DMS79 (cell line): ENCODE data around the gene ELFN2.
"Not testable (repeated sequence)": the region's sequence is repeated elsewhere in the genome, so short reads cannot be mapped to it uniquely, and the experiment has no call there.

Experiments
- DNase-seq: peaks from one replicate; lab custom pipeline; 2025; lab: John Stamatoyannopoulos, UW

The ELFN2 gene, protein sequence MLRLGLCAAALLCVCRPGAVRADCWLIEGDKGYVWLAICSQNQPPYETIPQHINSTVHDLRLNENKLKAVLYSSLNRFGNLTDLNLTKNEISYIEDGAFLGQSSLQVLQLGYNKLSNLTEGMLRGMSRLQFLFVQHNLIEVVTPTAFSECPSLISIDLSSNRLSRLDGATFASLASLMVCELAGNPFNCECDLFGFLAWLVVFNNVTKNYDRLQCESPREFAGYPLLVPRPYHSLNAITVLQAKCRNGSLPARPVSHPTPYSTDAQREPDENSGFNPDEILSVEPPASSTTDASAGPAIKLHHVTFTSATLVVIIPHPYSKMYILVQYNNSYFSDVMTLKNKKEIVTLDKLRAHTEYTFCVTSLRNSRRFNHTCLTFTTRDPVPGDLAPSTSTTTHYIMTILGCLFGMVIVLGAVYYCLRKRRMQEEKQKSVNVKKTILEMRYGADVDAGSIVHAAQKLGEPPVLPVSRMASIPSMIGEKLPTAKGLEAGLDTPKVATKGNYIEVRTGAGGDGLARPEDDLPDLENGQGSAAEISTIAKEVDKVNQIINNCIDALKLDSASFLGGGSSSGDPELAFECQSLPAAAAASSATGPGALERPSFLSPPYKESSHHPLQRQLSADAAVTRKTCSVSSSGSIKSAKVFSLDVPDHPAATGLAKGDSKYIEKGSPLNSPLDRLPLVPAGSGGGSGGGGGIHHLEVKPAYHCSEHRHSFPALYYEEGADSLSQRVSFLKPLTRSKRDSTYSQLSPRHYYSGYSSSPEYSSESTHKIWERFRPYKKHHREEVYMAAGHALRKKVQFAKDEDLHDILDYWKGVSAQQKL

DNA sequence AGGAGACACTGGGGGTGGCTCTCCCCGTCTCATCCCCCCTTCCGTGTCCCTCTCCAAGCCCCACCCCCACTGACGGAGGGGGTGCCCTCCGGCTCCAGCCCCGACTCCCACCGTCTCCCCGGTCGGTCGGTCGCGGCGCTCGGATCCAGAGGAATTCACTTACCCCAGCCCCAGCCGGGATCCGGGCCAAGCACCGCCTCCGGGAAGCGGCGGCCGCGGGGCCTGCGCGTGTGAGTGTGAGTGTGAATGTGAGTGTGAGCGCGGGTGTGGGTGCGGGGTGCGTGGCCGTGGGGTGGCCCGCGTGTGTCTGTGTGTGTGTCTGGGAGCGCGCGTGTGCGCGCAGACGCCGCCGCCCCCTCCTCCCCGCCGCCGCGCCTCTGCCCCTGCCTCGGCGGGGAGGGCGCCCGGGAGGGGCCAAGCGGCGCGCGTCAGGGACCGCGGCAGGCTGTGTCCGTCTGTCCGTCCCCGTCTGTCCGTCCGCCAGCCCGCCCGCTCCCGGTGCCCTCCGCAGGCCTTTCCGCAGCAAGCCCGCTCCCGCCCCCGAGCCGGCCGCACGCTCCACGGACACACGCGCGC is at the start of gene ELFN2:
Gene ELFN2, minus strand, starts transcription at position 345 of the 576 bp plus-strand sequence. CDS start 51,945 bp downstream, outside the sequence.
- no peak for DNase-seq

DNA sequence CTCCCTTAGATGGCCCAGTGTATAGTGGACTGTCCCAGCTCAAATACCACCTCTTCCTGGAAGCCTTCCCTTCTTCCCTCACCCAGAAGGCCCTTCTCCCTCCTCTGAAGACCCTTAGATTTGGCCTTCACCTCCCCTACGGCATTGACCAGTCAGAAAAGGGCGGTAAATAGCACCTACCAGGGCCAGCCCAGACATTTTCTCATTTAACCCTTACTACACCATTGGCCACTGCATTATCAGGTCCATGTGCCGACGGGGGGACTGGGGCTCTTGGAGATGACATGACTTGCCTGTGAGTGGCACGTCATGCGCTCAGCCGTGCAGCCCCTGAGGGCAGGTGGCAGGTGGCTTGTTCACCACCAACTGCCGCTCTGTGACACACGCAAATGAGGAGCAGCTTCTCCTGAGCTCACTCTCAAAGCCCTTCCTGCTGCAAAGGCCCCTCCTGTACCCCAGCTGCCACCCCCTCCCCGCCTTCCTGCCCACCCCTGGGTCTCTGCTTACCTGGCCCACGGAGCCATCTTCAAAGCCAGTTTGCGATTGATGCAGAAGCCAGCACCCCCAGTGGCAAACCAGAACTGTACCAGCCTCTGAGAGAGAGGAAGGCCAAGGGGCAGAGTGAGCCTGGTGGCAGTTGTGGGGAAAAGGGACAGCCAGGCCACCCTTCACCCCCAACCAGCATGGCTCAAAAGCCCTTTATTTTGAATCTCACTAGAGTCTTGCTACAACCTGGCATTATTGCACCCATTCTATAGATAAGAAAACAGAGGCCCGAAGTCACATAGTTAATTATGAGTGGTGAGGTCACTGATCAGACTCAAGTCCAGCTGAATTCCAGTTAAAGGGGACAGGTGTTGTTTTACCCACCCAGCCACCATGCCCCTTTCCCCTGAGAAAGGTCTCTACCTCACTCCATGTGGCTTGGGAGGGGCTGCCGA is 49.4 kb upstream of the ELFN2 start:
- DNase-seq = no peak

DNA sequence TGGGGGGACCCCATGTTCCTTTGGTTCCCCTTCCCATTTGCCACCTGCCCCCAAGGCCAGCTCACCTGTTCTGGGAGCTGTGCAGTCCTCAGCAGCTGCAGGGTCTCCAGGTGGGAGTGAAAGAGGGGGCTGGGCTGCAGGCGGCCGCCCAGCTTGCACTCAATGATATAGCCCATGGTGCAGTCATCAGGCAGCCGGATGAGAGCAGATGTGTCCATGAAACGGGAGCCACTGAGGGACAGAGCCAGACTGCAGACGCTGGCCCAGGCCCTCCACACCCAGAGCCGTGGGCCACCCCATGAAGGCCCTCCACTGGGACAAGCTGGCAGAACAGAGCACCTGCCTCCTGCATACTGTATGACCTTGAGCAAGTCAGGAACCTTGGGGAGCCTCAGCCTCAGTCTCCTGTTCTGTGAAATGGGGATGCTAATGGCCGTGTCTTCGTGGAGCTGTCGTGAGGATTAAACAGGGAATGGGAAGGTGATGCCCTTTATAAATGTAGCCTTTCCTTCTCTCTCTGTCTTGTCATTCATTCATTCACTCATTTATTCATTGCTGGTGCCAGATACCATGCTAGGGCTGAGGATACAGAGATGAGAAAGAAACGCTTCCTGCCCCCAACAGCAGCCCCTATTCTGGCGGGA is 47.3 kb upstream of the ELFN2 start:
- no peak for DNase-seq

DNA sequence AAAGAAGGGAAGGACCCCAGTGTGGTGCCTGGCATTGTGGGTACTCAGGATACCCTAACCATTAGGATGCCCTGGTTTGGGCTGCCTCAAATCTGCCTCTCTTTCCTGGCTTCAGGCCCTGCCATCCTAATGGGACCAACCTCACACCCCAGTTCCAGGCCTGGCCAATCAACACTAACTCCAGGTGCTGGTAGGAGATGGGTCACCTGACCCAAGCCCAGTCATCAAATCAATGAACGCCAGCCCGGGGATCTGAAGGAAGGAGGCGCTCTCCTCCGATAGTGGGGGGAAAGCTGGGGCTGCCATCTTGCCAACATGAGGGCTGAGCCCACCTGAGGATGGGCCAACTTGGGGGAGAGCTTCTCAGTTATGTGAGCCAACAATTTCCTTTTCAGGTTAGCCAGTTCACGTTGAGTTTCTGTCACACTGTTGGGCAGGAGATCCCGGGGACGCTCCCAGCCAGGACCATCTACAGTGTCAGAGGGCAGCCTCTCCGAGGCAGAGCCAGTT is 46.2 kb upstream of the ELFN2 start:
- no peak for DNase-seq

DNA sequence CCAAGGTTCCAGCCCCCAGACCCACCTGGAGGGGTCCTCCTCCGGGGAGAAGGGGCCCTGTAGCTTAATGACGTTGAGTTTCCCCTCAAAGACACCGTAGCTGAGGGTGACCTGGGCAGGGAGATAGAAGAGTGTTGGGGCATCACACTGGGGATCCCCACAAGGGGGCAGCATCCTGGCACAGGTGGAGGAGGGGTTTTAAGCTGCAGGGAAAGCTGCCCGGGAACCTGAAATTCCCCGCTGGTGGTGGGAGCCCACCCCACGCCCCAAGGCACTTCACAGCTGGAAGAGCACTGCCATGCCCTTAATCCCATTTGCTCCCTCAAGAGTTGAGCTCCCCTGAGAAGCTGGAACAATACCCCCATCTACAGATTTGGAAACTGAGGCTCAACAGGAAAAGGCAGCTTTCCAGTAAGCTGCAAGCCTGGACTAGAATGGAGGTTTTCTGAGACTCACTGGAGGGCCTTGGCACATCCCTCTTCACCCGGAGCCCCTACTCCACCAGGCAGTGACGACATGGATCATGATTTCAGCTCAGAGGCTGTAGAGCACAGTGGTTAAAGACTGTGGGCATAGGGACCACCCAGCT is 45.2 kb upstream of the ELFN2 start:
- no peak for DNase-seq

DNA sequence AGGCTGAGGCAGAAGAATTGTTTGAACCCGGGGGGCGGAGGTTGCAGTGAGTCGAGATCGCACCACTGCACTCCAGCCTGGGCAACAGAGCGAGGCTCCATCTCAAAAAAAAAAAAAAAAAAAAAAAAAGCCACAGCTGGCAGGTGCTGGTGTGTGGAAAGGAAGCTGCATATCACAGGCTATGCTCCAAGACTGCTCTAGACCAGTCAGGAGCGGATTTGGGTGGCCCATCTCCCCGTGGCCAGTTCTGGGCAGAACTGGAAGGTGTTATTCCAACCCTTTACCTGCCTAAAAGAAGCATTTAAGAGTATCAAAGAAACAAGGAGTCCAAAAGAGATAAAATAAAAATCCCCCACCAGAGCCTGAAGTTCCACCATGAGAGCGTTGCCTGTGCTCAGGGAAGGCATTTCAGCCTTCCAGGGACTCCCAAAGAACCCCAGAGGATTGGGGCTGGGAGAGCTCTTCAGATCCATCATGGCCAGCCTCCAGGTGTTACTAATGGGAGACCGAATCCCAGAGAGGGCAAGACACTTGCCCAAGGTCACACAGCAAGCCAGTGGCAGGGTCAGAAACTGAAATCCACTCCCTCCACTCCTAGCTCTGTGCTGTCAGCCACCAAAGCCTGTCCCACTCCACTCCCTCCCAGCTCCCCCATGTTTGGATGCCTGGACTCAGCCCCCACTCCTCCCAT is 44.6 kb upstream of the ELFN2 start:
- DNase-seq = no peak

DNA sequence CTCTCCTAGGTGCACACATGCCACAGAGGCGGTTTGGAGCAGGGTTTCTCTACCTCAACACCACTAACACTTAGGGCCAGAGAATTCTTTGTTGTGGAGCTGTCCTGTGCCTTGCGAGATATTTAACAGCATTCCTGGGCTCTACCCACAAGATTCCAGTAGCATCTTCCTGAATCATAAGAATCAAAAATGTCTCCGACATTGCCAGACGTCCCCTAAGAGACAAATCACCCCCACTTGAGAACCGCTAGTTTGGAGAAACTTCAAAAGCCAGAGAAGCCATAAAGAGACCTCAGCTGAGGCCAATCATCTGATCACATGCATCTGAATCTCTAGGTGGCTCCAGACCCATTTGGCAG is 42.8 kb upstream of the ELFN2 start:
- DNase-seq = no peak

DNA sequence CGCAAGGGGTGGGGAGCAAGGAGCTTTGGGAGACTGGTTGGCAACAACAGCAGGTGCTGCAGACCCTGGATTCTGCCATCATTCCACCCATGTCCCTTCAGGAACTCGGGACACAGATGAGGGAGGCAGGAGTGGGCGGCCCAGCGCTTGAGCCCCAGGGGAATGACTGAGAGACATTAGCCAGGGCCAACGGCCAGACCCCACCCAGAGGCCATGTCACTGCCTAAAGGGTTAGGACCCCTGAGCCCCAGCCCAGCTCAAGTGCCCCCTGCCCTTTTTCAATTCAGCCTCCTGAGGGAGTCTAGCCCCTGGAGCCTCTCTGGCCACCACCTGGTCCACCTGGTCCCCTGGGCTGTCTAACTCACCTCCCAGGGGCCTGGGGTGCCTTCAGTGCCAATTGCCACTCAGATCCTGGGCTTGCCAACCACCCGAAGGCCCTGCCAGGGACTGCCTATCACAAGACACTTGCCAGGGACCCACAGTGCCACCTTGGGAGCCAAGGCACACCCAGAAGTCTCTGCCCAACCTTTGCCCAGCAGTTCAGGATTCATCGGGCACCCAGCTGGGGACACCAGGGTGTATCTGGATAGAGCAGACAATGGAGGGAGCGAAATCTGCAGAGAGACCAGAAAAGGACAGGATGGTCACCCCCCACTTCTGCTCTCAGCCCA is 42.3 kb upstream of the ELFN2 start:
- no peak for DNase-seq

DNA sequence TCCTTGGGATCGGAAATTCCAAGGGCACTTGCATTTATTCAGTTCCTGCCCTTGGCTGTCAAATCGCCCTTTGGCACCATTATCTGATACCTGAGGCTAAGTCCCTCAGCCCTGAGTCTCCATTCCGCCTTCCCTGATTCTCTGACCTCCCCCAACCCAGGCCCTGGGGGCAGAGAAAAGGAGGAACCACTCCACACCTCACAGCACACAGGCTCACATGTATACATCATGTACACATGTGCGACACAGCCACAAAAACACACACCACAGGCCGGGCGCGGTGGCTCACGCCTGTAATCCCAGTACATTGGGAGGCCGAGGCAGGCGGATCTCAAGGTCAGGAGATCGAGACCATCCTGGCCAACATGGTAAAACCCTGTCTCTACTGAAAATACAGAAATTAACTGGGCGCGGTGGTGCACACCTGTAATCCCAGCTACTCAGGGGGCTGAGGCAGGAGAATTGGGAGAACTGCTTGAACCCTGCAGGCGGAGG is 41.0 kb upstream of the ELFN2 start:
- not testable (repeated sequence) for DNase-seq

DNA sequence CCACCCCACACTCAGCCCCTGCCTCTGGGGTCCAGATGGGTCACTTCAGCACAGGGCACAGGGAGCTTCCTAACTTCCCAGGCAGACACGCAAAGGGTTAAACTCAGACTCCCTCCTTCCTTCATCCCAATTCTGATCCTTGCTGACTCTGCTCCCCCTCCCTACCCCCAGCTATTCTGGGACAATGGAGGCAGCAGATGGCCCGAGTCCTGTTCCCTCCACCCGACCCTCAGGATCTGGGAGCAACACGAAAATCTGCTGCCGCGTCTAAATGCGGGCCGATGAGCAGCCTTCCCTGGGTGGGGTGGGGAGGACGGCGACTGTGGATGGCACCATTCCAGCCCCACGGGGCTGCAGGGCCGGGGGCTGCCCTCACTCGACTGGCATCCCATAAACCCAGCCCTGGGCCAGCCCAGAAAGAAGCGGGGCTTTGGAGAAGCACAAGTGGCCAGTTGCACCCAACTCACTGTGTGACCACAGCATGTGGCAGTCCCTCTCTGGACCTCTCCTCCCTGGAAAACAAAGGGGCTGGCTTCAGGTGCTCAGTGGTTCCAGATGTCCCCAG is 40.2 kb upstream of the ELFN2 start:
- DNase-seq = no peak

DNA sequence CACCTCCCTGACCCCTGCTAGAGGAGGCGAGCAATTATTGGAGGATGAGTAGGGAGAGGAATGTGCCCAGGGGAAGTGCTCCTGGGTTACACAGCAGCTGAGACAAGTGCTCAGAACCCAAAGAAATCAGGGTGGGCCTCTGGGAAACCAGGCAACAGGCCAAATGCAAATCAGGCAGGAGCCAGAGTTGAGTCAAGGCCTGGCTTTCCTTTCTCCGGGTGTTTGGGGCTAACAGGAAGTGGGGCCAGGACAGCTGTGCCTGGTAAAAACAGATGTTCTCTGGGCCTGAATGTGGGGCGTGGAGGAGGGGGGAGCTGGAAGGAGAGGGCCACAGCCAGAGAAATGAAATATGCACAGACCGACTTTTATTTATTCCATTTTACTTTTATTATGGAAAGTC is 36.9 kb upstream of the ELFN2 start:
- DNase-seq = no peak

DNA sequence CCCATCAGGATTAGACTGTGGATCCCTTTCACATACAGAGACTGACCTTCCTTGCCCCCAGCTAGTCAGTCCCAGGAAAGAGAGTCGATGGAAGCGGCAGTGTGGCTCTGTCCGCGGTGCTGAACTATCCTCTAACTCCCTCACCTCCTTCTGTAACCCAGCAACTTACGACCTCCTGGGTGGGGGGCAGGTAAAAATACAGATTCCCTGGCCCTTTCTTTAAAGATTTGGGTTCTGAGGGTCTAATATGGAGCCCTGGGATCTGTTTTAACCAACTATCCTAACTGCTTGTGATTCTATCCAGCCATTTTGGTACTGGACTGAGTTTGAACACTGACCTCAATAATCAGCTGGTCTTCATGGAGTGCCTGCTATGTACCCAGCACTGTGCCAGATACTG is 35.7 kb upstream of the ELFN2 start:
- DNase-seq = no peak

DNA sequence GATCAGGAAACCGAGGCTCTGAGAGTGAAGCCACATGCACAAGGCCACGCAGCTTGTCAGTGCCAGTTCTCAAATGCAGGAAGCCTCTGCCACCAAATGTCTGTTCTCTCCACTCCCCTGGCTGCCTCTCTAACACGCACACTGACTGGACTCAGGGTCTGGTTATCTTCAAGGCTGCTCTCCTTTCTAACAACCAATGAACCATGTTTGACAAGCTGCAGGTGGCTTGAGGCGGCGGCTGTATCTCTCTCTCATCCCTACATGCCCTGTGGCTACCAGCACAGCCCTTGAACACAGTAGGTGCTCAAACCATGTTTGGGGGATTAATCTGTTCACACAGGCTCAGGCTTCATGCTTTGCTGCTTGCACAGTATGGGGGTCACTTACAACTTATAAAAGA is 35.2 kb upstream of the ELFN2 start:
- no peak for DNase-seq

DNA sequence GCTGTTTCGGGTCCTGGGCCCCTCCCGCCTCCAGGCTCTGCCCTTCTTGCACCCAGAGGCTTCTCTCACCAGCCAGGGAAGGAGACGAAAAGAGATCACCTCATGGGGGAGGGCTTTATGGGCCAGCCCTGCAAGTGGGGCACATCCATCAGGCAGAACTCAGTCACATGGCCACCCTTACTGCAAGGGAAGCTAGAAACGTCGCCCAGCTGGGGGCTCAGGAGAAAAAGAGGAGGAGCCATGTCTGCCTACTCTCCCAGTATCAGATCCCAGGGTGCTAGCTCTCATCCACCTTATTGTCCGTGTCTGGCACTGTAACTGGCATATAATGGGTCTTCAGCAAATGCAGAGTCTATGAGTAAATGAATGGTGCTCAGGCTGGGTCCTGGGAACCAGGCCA is 34.7 kb upstream of the ELFN2 start:
- no peak for DNase-seq

DNA sequence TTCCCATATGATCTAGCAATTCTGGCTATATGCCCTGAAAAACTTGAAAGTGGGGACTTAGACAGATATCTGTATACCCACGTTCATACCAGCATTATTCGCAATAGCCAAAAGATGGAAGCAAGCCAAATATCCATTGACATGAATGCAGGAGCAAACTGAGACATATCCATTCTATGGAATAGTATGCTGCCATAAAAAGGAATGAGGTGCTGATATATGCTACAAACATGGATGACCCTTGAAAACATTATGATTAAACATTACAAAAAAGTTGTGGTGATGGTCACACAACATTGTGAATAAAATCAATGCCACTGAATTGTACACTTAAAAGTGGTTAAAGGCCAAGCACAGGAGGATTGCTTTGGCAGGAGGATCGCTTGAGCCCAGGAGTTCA is 33.4 kb upstream of the ELFN2 start:
- no peak for DNase-seq

DNA sequence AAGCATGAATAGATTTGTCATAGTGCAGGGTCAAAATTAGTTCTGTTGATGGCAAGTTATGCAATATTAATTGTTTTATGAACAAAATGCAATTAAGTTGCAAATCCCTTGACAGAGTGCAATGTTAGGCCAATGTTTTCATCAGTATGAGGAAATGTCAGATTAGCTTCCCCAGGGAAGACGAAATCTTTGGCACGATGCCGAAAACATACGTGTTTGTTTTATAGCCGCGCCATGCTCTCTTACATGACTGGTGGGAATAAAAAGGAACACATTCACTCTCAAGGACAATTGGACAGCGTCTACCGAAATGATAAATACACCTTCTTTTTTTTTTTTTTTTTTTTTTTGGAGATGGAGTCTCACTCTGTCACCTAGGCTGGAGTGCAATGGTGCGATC is 31.9 kb upstream of the ELFN2 start:
- DNase-seq = no peak

DNA sequence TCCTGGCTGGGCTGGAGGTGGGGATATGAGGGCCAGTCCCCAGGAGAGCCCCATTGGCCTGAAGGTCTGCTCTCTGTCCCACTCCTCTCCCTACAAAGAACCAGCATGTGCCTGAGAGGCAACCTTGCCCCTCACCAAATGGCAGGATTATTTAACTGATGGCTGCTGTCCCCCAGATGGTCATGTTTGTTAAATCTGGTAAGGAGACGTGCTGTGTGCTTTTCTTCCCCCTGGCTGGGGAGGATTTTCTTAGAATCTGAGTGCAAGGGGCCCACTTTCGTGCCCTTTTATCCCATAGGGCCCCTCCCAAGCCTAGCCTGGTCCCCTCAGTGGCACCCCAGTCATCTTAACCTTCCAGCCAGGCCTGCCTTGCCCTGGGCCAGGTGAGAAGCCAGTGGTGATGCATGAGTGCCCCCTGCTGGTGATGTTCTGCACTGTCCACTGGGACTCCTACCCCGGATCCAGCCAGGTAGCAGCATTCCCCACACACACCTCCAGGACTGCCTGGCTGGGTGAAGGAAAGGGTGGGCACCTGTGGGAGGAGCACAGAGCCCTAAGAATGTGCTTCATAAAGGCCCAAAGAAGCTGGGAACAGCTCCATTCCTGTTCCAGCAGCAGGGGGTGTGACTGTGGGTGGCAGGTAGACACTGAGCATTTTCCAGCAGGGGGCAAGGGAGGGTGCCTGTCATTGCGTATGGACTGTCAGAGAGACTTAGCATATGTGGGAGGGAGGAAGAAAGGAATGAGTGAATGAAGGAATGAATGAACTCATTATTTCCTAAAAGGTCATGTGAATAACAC is 30.0 kb upstream of the ELFN2 start:
- DNase-seq = no peak

DNA sequence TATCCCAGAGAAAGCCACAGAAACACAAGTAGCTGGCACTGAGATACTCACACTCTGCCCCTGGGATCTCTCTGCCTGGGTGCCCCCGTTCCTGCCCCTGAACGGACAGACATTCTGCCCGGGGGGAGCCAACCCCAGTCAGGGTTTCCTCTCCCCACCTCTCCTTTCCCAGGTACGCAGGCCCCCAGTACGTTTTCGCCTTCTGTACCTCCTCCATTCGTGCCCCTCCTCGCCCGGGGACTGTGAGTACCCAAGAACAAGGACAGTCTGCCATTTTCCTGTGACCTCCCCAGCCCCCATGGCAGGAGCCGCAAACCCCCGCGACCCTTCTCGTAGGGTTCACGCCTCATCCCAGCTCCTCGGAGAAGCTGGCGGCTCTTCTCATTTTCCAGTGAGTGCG is 29.1 kb upstream of the ELFN2 start:
- no peak for DNase-seq
